NOMO-1 treated with dmso at 0.1 percent for 144 hours (cell line): Measurements from ENCODE around the gene IFNA1.
"Not testable (repeated sequence)": the region's sequence is repeated elsewhere in the genome, so short reads cannot be mapped to it uniquely, and the experiment has no call there.

Experiments
- DNase-seq: peaks from one replicate; lab custom pipeline; 2025; ENCODE audit not compliant: unreplicated experiment; lab: John Stamatoyannopoulos, UW

Gene IFNA1

GRCh38 chr9:21443849-21444625 is 3.8 kb downstream of the IFNA1 start:
- DNase-seq = no peak

DNA sequence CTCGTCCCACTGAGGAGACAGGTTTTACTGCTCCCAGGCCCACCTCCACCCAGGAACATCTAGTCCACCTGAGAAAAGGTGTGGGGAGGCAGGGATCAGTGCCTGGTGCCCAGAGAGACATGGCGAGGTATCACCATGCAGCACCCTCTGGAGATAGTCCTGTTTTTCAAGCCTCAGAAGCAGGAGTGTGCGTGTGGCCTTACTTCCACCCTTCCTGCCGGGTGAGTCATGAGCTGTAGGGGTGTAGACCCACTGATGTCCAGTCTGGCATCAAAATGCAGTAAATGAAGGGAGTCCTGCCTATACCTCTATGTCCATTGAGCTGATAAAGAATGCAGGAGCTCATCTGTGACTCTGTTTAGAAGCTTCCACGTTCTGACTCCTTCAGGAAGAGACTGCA is 9.1 kb downstream of the IFNA1 start:
- DNase-seq = not testable (repeated sequence)

DNA sequence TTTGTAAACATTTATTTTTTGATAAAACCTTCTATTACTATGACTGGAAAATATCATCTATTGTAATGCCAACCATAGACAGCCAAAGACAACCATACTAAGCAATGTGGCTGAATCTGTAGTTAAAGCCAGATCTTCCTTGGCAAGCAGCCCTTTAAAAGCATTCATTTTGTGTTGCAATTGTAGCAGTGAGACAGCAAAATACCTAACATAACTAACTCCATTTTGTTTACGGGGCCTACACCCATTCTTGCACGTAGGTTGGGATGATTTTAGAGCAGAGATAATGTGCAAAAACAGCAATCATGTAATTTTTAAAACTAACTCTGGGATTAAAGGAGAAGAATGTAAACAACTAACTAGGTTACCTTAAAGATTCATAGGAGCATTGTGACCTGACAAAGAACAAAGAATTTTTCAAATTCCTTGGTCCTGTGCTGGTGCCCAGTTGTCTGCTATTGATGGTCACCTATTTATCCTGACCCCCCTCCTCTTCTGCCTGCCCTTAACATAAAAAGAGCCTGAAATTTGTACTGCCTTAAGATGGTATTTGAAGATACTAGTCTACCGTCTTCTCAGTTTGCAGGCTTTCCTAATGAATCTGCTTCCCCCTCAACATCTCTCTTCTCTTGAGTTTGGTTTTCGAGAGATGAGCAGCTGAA is 10.6 kb downstream of the IFNA1 start:
- DNase-seq = no peak

GRCh38 chr9:21452681-21453080 is 12.4 kb downstream of the IFNA1 start:
- DNase-seq = no peak

GRCh38 chr9:21454149-21454548 is 13.9 kb downstream of the IFNA1 start:
- no peak for DNase-seq

- DNase-seq = no peak
Observed at GRCh38 chr9:21455320-21455719, 15.1 kb downstream of the IFNA1 start.

- no peak for DNase-seq
Observed at GRCh38 chr9:21461377-21461776, 21.1 kb downstream of the IFNA1 start.

GRCh38 chr9:21465138-21465537 is 24.9 kb downstream of the IFNA1 start:
- no peak for DNase-seq

DNA sequence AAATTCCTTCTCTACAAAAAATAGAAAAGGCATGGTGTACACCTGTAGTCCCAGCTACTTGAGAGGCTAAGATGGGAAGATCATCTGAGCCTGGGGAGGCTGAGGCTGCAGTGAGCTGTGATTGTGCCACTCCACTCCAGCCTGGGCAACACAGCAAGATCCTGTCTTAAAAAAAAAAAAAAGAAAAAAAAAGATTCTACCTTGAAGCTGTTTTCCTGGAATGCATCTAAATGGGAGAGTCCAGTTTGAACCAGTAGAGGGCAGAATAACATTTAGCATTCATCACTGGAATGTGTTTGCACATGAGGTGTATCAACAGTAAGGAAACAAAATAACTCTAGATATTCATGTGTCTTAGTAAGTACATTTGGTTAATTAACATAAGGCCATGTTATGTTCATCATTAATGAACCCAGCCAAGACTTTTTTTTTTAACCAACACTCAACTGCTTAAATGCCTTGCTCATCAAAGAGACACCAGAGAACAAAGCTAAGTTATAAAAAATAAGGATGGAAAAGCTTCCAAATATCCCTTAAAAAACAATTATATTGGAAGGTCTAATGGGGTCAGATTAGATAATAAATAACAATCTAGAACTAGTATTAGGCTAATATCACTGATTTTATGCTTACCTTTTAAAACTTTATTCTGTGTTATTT is 25.8 kb downstream of the IFNA1 start:
- no peak for DNase-seq

DNA sequence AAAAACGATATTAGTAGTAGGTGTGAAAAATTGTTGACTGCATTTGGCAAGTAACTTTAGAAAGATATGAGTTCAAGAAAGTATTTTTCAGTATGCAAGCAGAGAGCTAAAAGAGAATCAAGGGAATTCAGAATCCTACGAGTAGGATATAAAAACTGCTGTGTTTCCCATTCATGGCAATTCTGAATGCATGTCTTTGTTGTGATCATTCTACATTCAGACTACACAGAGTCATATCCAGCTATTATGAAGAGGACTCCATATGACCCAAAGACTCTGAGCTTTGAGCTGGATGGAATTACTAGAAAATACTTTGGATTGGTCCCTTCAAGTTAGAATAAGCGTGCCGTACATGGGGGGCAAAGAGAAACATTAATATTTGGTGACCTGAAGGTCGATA is 29.9 kb downstream of the IFNA1 start:
- DNase-seq = no peak

GRCh38 chr9:21473236-21473635 is 33.0 kb downstream of the IFNA1 start:
- DNase-seq = no peak

DNA sequence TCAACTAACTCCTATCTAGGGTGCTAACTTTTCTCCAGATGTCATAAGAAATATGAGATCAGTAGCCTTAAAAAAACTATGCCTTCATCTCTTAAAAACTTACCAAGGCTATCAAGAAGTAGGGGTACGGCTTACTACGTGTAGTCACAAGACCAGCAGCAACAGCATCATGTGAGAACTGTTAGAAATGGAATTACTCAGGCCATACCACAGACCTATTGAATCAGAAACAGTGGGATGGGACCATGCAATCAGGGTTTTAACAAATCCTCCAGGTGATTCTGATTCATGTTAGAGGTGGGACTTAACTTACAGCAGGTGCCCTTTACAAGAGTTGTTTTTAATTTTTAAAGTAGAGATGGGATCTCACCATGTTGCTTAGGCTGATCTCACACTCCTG is 37.2 kb downstream of the IFNA1 start:
- DNase-seq = no peak

GRCh38 chr9:21479152-21479702 is 39.0 kb downstream of the IFNA1 start:
- DNase-seq = no peak

- no peak for DNase-seq
Observed at GRCh38 chr9:21481470-21482056, 41.3 kb downstream of the IFNA1 start.

DNA sequence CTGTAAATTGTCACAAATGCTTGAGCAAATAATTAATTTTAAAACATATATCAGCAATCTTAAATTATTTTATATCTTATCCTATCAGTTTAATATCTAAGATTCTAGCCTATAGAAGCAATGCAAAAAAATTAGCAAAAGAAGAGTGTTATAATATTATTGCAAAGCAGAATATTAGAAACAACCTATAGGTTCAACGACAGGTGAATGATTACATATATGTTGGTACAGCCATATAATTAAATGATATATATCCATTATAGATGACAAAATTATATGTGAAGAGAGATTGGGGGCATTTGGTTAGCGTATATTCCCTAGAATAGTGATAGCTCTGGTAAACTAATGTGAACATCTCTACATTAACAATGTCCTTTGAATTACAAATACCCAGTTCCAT is 42.0 kb downstream of the IFNA1 start, which contains the start of gene IFNE:
Gene IFNE (minus strand): TSS at position 101 of the 400 bp plus-strand sequence. CDS start 619 bp downstream, outside the sequence.
- DNase-seq = no peak
